Tibial nerve (tissue), 4 donors: ENCODE measurements around the gene TXNL4A.

Experiments used
- CTCF ChIP-seq, 5 experiments: fragments of 200-600 bp in 3 of 5; fragments of 450-650 bp in 2 of 5; sonication (generic) in 3 of 5; IDR thresholded peaks; one replicate each; pipeline ENCODE4 v1.5.1; 2016 to 2019; ENCODE audit warnings: antibody characterized with exemption in 5 of 5, mild to moderate bottlenecking in 3 of 5, moderate library complexity in 2 of 5
- EP300 ChIP-seq, 2 donors: sonication (generic); formaldehyde crosslinking; IDR thresholded peaks; one replicate each; pipeline ENCODE4 v1.6.1; 2017; ENCODE audit warnings: antibody characterized with exemption in 2 of 2, mild to moderate bottlenecking in 1 of 2
- POLR2A ChIP-seq, 2 donors: fragments of 450-650 bp; IDR thresholded peaks; one replicate each; pipeline ENCODE4 v1.6.1; 2017; ENCODE audit warnings: antibody characterized with exemption in 2 of 2, mild to moderate bottlenecking in 2 of 2, moderate library complexity in 2 of 2

DNA sequence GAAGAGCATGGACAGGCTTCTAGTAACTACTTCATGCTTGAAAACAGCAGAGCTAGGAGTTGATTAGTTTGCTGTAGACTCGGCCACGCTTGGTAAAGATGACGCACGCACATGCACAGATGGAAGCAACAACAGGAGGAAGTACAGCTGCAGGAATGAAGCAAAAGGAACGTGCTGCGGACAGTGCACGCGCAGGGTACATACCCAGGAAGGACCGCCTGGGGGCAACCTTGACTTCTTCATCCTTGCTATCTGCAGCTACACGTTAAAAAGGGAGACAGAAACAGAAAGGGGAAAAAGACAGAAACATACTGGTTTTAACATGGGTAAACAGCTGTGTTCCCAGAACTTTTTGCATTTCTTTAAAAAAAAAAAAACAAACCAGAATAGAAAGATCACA lies 54.6 kb downstream of the TXNL4A start:
- TF ChIP-seq CTCF (IDR thresholded peaks at IDR 0.05) (no peak), POLR2A (IDR thresholded peaks at IDR 0.05) (no peak), EP300 (IDR thresholded peaks at IDR 0.05) (no peak)
